ENCODE measurements around the gene RER1. TPM values are rescaled to one million over a fixed set of nuclear protein-coding genes. Genes with fewer than 3 reads are reported as not detected.

The RER1 gene
- total and polyA plus RNA-seq, 12 donors, result 55.5 to 107 (median 77.3) TPM

DNA sequence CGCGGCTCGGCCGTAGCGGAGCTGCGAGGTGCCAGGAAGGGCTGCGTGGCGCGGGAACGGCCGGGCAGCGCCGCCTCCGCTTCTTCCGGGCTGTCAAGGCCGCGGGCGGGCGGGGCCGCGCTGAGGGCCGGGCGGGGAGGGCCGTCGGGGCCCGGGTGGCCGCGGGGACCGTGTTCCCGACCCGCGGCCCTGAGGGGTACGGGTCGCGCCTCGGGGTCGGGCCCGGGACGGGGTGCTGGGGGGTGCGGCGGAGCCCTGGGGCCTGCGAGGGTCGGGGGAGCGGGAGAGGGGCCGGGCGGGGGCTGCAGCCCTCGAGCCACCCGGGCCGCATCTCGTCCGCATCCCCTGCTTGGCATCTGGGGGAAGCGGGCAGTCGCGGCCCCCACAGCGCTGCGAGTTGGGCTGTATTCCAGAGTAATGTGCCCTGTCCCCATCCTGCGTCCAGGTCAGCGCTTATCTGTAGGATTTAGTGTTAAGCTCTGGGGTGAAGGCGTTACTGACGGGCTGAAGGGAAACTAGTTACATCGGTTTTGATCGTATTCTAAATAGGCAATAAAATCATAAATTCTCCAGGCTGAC lies 379 bp downstream of the RER1 start:
- WGBS, 2 donors, result 0 to 1% methylated on average over 17 to 62 of the region's 62 CpGs
- ATAC-seq, result peak in 4 of 8 donors; percentile 1 to 38 (median 20)
- Histone ChIP-seq H3K9me3 (no peaks in the 10 kb centered on the region), H3K4me3 (peak overlapping the region; percentile 65 to 99 (median 94)), H3K27ac (peak overlapping the region; percentile 46 to 95 (median 92)), H3K4me1 (peaks cover 9 to 46% (median 31%) of the 10 kb centered on the region in 9 donors), H3K27me3 (no peaks in the 10 kb centered on the region), H3K36me3 (peaks cover 0 to 47% (median 16%) of the 10 kb centered on the region in 9 donors)
- no peak for DNase-seq
- intact Hi-C loops (cut with DNase I), result no loop called here
- TF ChIP-seq, protein P1, sequence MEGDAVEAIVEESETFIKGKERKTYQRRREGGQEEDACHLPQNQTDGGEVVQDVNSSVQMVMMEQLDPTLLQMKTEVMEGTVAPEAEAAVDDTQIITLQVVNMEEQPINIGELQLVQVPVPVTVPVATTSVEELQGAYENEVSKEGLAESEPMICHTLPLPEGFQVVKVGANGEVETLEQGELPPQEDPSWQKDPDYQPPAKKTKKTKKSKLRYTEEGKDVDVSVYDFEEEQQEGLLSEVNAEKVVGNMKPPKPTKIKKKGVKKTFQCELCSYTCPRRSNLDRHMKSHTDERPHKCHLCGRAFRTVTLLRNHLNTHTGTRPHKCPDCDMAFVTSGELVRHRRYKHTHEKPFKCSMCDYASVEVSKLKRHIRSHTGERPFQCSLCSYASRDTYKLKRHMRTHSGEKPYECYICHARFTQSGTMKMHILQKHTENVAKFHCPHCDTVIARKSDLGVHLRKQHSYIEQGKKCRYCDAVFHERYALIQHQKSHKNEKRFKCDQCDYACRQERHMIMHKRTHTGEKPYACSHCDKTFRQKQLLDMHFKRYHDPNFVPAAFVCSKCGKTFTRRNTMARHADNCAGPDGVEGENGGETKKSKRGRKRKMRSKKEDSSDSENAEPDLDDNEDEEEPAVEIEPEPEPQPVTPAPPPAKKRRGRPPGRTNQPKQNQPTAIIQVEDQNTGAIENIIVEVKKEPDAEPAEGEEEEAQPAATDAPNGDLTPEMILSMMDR (IDR thresholded peaks at IDR 0.05), result no peak

DNA sequence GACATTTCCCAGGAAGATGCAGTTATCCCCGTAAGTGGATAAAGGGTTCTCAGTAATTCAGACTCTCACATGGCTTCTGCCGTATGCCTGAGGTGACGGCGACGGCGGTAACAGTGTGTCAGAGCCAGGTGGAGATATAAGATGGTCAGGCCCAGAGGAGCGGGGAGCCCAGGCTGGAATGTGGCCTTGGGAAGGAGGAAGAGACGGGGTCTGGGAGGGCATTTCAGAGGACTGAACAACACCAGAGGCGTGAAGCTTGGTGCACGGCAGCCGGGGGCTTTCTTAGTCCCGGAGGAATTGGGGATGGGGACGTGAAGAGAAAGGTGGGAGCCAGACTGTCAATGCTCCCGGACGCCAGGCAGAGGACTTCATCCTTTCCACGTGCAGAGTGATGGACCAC lies 1.0 kb downstream of the RER1 start:
- Histone ChIP-seq H3K9me3 (no peaks in the 10 kb centered on the region), H3K36me3 (peaks cover 0 to 49% (median 23%) of the 10 kb centered on the region in 9 donors), H3K4me3 (peak overlapping the region; percentile 65 to 99 (median 94)), H3K4me1 (peaks cover 9 to 46% (median 31%) of the 10 kb centered on the region in 9 donors), H3K27me3 (no peaks in the 10 kb centered on the region), H3K27ac (peak overlapping the region in 8 of 10 donors; percentile 84 to 95 (median 93))
- DNase-seq (no peak), ATAC-seq (no peak)
- TF ChIP-seq, protein P1 (IDR thresholded peaks at IDR 0.05), result no peak
- intact Hi-C loops (cut with DNase I), result no loop called here
- 30 to 35% methylated on average over 16 of the region's 16 CpGs for WGBS, 2 donors

DNA sequence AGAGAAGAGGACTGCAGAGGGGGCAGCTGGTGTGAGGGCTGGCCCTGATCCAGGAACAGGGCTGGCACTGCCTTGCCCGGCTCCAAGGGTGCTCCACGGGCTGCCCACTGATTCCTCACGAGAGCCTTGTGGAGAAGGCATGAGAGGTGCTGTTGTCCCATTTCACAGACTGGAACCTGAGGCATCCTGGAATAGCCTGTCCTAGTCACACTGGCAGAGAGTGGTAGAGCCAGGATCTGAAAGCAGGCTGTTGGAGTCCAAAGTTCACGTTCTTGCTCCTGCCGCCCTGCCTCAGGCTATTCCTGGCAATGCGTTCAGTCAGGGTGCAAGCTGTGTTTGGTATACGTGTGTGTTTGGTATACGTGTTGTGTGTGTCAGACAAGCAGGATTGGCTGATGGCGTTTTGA lies 1.8 kb downstream of the RER1 start:
- Histone ChIP-seq H3K9me3 (no peaks in the 10 kb centered on the region), H3K4me1 (peaks cover 9 to 46% (median 31%) of the 10 kb centered on the region in 9 donors), H3K4me3 (no peak overlapping the region), H3K27ac (no peak overlapping the region), H3K36me3 (peaks cover 0 to 57% (median 28%) of the 10 kb centered on the region in 9 donors), H3K27me3 (no peaks in the 10 kb centered on the region)
- ATAC-seq, result no peak
- no peak for DNase-seq
- TF ChIP-seq, protein P1 (IDR thresholded peaks at IDR 0.05), result no peak
- intact Hi-C loops (cut with DNase I), result no loop called here
- WGBS, 2 donors, result 75 to 82% methylated on average over 9 of the region's 9 CpGs

DNA sequence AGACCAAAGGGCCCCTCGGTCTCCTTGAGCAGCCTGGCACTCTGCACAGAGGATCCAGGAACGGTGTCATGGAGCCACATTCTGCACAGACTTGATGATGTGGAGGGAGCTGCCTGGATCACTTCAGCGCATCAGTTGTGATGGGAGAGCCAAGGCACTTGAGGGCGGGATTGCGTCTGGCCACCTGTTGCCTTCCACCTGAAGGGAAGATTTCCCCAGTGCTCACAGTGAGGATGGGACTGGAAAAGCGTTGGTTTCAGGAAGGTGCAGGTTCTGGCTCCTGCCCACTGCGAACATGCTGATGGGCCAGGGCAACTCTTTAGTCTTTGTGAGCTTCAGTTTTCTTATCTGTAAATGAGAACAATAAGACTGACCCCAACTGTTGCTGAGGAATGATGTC lies 2.6 kb downstream of the RER1 start:
- TF ChIP-seq, protein P1 (IDR thresholded peaks at IDR 0.05), result no peak
- Histone ChIP-seq H3K9me3 (no peaks in the 10 kb centered on the region), H3K4me1 (peaks cover 9 to 46% (median 31%) of the 10 kb centered on the region in 9 donors), H3K36me3 (peaks cover 0 to 63% (median 33%) of the 10 kb centered on the region in 9 donors), H3K27ac (no peak overlapping the region), H3K4me3 (no peak overlapping the region), H3K27me3 (no peaks in the 10 kb centered on the region)
- ATAC-seq (no peak), DNase-seq (no peak)
- WGBS, 2 donors, result 92% methylated on average over 7 of the region's 7 CpGs
- intact Hi-C loops (cut with DNase I), result no loop called here

Data from heart right ventricle (tissue), 16 donors.